ENCODE data around the gene DCAF17. TPM values are rescaled to one million over a fixed set of nuclear protein-coding genes. Genes with fewer than 3 reads are reported as not detected.
"Not testable (repeated sequence)": the region's sequence is repeated elsewhere in the genome, so short reads cannot be mapped to it uniquely, and the experiment has no call there.

DCAF17 gene
- total and polyA plus RNA-seq, 5 experiments from 2014 or later: 14.3 to 36.6 (median 18.5) TPM

GRCh38 chr2:171522052-171522787, 88.2 kb downstream of the DCAF17 start, which contains the start of gene CYBRD1:
TSS of gene CYBRD1 (plus strand) at chr2:171522474. CDS start at chr2:171522546, 72 bp downstream.
- peak within 1 kb of the TSS; percentile 65 to 88 (median 80) for H3K4me3 Mint-ChIP-seq
- ATAC-seq: peak in 1 of 2 donors; percentile 36
- no peak within 1 kb of the TSS for H3K27ac Mint-ChIP-seq
- peaks cover 0 to 4% (median 0%) of the 10 kb centered on the region in 3 donors for H3K36me3 Mint-ChIP-seq
- H3K27me3 Mint-ChIP-seq: peaks cover 27 to 50% (median 45%) of the 10 kb centered on the region in 5 donors
- POLR2A ChIA-PET: no interaction called here
- H3K4me1 Mint-ChIP-seq: peaks cover 4 to 20% (median 17%) of the 10 kb centered on the region in 4 donors
- no peak for DNase-seq
- H3K9me3 Mint-ChIP-seq: no peaks in the 10 kb centered on the region

- POLR2A ChIA-PET: no interaction called here
- peaks cover 4 to 20% (median 17%) of the 10 kb centered on the region in 4 donors for H3K4me1 Mint-ChIP-seq
- DNase-seq: no peak
Measured at GRCh38 chr2:171522788-171523087, 88.7 kb downstream of the DCAF17 start.

DNA sequence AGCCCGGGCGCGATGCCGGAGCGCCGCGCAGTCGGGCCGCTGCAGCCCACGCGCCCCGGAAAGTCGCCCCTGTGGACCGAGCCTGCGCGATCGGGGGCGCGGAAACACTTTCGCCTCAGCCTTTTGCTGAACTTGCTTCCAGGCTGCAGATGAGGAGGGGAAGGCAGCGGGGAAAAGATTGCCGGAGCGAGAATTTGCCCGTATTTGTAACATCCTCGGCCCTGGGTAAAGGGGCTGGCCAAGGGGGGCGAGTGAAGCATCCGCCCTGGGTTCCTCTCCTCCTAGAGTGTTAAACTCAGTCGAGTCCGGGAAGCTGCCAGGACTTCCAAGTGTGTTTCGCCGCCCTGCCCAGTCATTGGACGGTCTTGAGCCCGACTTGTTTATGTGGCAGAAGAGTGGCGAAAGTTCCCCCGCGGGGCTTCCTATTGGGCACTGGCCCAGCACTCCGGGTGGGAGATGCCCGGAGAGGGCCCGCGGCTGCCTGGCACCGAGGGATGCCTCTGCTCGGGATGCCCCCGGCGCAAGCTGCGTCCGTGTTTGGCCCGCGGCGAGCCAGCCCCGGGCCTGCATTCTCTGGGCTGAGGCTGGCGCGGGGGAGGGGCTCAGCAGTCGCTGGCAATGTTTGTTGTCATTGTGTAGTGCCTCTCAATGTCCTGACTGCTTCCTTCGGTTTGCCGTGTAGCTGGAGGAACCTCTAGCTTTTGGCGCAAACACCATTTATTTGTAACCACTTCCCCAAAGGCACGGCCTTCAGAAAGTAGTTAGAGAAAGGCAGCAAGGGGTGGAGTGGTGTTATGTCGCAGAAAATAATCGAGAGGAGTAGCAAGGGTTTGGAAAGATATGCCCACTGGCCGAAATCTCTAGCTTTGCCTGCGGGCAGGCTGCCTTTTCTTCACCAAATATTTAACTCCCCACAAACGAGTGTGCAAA, 89.3 kb downstream of the DCAF17 start:
- no peaks in the 10 kb centered on the region for H3K9me3 Mint-ChIP-seq
- ATAC-seq (peak; percentile 18 to 23), DNase-seq (peak in 1 of 10 donors; percentile 5)
- peaks cover 33 to 56% (median 47%) of the 10 kb centered on the region in 5 donors for H3K27me3 Mint-ChIP-seq
- no peak overlapping the region for H3K27ac Mint-ChIP-seq
- H3K4me1 Mint-ChIP-seq: peaks cover 4 to 20% (median 17%) of the 10 kb centered on the region in 4 donors
- peak overlapping the region in 9 of 10 donors; percentile 60 to 81 (median 75) for H3K4me3 Mint-ChIP-seq
- peaks cover 0 to 3% (median 0%) of the 10 kb centered on the region in 3 donors for H3K36me3 Mint-ChIP-seq
- POLR2A ChIA-PET: no interaction called here

More at GRCh38 chr2:171522788-171523087, 88.7 kb downstream of the DCAF17 start:
- peak overlapping the region; percentile 65 to 84 (median 78) for H3K4me3 Mint-ChIP-seq
- H3K27ac Mint-ChIP-seq: no peak overlapping the region
- no peaks in the 10 kb centered on the region for H3K9me3 Mint-ChIP-seq
- H3K27me3 Mint-ChIP-seq: peaks cover 32 to 51% (median 48%) of the 10 kb centered on the region in 5 donors
- peaks cover 0 to 5% (median 0%) of the 10 kb centered on the region in 3 donors for H3K36me3 Mint-ChIP-seq
- peak; percentile 14 to 20 for ATAC-seq

GRCh38 chr2:171524018-171524401, 90.0 kb downstream of the DCAF17 start:
- no peak for ATAC-seq
- POLR2A ChIA-PET: no interaction called here

DNA sequence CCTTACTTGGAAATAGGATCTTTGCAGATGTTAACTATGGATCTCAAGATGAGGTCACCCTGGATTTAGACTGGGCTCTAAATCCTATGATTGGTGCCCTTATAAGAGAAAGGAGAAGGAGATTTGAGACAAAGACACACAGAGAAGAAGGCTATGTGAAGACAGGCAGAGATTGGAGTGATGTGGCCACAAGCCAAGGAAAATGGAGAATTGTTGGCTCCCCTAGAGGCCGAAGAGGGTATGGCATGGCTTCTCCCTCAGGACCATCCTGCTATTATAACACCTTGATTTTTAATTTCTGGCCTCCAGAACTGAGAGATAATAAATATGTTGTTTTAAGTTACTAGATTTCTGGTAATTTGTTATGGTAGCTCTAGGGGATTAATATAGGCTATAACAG, 95.9 kb downstream of the DCAF17 start:
- peaks cover 0 to 6% (median 4%) of the 10 kb centered on the region in 3 donors for H3K36me3 Mint-ChIP-seq
- ATAC-seq: no peak
- H3K4me3 Mint-ChIP-seq: no peak overlapping the region
- peak overlapping the region in 1 of 10 donors; percentile 18 for H3K27ac Mint-ChIP-seq
- peaks cover 17 to 32% (median 24%) of the 10 kb centered on the region in 5 donors for H3K27me3 Mint-ChIP-seq
- no peak for DNase-seq
- POLR2A ChIA-PET: no interaction called here
- H3K4me1 Mint-ChIP-seq: no peaks in the 10 kb centered on the region
- peaks cover 0 to 9% (median 6%) of the 10 kb centered on the region in 9 donors for H3K9me3 Mint-ChIP-seq

More at GRCh38 chr2:171524018-171524401, 90.0 kb downstream of the DCAF17 start:
- Mint-ChIP-seq H3K36me3 (peaks cover 0 to 3% (median 0%) of the 10 kb centered on the region in 3 donors), H3K9me3 (no peaks in the 10 kb centered on the region), H3K4me1 (peaks cover 4 to 20% (median 17%) of the 10 kb centered on the region in 4 donors), H3K4me3 (peak overlapping the region; percentile 23 to 78 (median 74)), H3K27ac (no peak overlapping the region), H3K27me3 (peaks cover 38 to 56% (median 52%) of the 10 kb centered on the region in 5 donors)
- DNase-seq: no peak

DNA sequence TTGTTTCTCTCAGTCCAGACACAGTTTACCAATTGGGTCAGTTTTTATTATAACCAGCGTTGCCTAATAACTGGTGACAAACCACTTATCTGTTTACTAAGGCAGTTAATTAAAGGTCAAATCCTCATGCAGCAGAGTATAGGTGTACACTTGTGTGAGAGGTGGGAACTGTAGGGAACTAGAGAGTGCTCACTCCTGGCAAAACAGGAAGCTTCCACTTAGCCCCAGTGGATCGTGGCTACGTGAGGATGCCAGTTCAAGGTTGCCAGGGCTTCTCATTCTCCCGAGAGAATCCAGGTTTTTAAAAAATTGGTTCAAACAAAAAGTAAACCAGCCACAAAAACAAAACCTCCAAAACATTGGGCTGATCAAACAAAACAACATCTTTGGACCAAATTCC, 96.4 kb downstream of the DCAF17 start:
- H3K27ac Mint-ChIP-seq: no peak overlapping the region
- DNase-seq: no peak
- POLR2A ChIA-PET: no interaction called here
- no peak overlapping the region for H3K4me3 Mint-ChIP-seq
- ATAC-seq: no peak
- no peaks in the 10 kb centered on the region for H3K4me1 Mint-ChIP-seq
- H3K9me3 Mint-ChIP-seq: peaks cover 0 to 9% (median 6%) of the 10 kb centered on the region in 9 donors
- peaks cover 0 to 6% (median 4%) of the 10 kb centered on the region in 3 donors for H3K36me3 Mint-ChIP-seq
- peaks cover 12 to 28% (median 19%) of the 10 kb centered on the region in 5 donors for H3K27me3 Mint-ChIP-seq

GRCh38 chr2:171530859-171531258, 96.8 kb downstream of the DCAF17 start:
- H3K4me3 Mint-ChIP-seq, H3K9me3 Mint-ChIP-seq, DNase-seq, H3K27ac Mint-ChIP-seq, H3K36me3 Mint-ChIP-seq, ATAC-seq, POLR2A ChIA-PET, H3K4me1 Mint-ChIP-seq: not testable (repeated sequence)
- H3K27me3 Mint-ChIP-seq: peaks cover 12 to 25% (median 18%) of the 10 kb centered on the region in 5 donors

GRCh38 chr2:171531291-171531690, 97.3 kb downstream of the DCAF17 start:
- POLR2A ChIA-PET: no interaction called here
- no peak overlapping the region for H3K27ac Mint-ChIP-seq
- DNase-seq (no peak), ATAC-seq (no peak)
- peaks cover 0 to 6% (median 4%) of the 10 kb centered on the region in 3 donors for H3K36me3 Mint-ChIP-seq
- H3K4me3 Mint-ChIP-seq: no peak overlapping the region
- H3K9me3 Mint-ChIP-seq: peaks cover 0 to 9% (median 6%) of the 10 kb centered on the region in 9 donors
- peaks cover 12 to 25% (median 18%) of the 10 kb centered on the region in 5 donors for H3K27me3 Mint-ChIP-seq
- no peaks in the 10 kb centered on the region for H3K4me1 Mint-ChIP-seq

- peaks cover 0 to 9% (median 6%) of the 10 kb centered on the region in 9 donors for H3K9me3 Mint-ChIP-seq
- no peaks in the 10 kb centered on the region for H3K4me1 Mint-ChIP-seq
- no peak for ATAC-seq
- POLR2A ChIA-PET: no interaction called here
- H3K4me3 Mint-ChIP-seq: no peak overlapping the region
- DNase-seq: no peak
- peaks cover 12 to 25% (median 19%) of the 10 kb centered on the region in 5 donors for H3K27me3 Mint-ChIP-seq
- peaks cover 0 to 6% (median 4%) of the 10 kb centered on the region in 3 donors for H3K36me3 Mint-ChIP-seq
- no peak overlapping the region for H3K27ac Mint-ChIP-seq
Measured at GRCh38 chr2:171531836-171532450, 97.9 kb downstream of the DCAF17 start.

DNA sequence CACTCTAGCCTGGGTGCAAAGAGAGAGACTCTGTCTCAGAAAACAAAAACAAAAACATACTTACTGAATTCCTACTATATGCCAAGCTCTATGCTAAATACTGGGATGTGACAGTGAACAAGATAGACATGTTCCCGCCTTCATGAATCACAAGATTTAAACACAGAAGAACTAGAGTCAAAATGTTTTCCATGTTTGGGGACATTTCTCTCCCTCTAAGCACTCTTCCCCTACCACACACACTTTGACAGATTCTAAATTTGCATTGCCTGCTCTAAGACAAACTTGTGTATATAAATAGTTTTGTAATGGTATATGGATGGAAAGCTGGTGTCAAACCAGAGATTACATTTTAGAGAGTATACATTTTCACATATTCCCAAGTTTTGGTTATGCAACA, 99.3 kb downstream of the DCAF17 start:
- POLR2A ChIA-PET: interaction anchor here (0.6 kb wide), 1 partner anchor 912 kb away, joined by 4 read pairs; no protein-coding TSS in a partner anchor
- Mint-ChIP-seq H3K27me3 (peaks cover 8 to 19% (median 13%) of the 10 kb centered on the region in 5 donors), H3K4me1 (no peaks in the 10 kb centered on the region), H3K27ac (no peak overlapping the region), H3K4me3 (no peak overlapping the region), H3K36me3 (peaks cover 0 to 6% (median 2%) of the 10 kb centered on the region in 3 donors), H3K9me3 (peaks cover 0 to 9% (median 6%) of the 10 kb centered on the region in 9 donors)
- ATAC-seq (no peak), DNase-seq (no peak)
